Naive thymus-derived CD4-positive, alpha-beta T cell (primary cell): Measurements from ENCODE around the gene TGFBI. TPM values are rescaled to one million over a fixed set of nuclear protein-coding genes. Genes with fewer than 3 reads are reported as not detected.

Experiments used
- ATAC-seq: fragments of 150-1000 bp; cut with Tn5 transposase; 2 replicates; pipeline ENCODE4 v1.10.0; 2021; ENCODE audit warnings: mild to moderate bottlenecking, moderate library complexity
- CTCF ChIA-PET: fragments of 350-600 bp; sonication (Branson Sonifier 250); formaldehyde crosslinking; loops from one replicate; lab custom pipeline; 2021; ENCODE audit warnings: antibody characterized with exemption; lab: Charles Lee
- POLR2A ChIA-PET: fragments of 350-600 bp; sonication (Branson Sonifier 250); formaldehyde crosslinking; loops from one replicate; lab custom pipeline; 2021; ENCODE audit warnings: antibody characterized with exemption, inconsistent platforms; lab: Charles Lee
- DNase-seq, 9 donors: peaks; one replicate each; pipeline versions ENCODE4 v3.0.0 to v3.0.0-alpha.2; 2020 to 2022; ENCODE audit warnings: mixed read lengths in 1 of 9
- H3K27ac ChIP-seq: one replicate; pipeline ENCODE4 v1.7.0; 2013; ENCODE audit warnings: mild to moderate bottlenecking, low read depth, low read length, moderate library complexity
- H3K27me3 ChIP-seq, 2 donors: one replicate each; pipeline ENCODE4 v1.7.0; 2013; ENCODE audit warnings: low read length in 2 of 2, mild to moderate bottlenecking in 2 of 2, moderate library complexity in 2 of 2; ENCODE audit not compliant: control insufficient read depth in 2 of 2, insufficient read depth in 2 of 2
- H3K36me3 ChIP-seq, 3 experiments: 1 replicate in 2 of 3; 2 replicates in 1 of 3; pipeline ENCODE4 v1.7.0; 2013; ENCODE audit warnings: low read length in 3 of 3, mild to moderate bottlenecking in 3 of 3, moderate library complexity in 1 of 3; ENCODE audit not compliant: insufficient read depth in 3 of 3, control insufficient read depth in 2 of 3
- H3K4me1 ChIP-seq, 2 donors: one replicate each; pipeline ENCODE4 v1.7.0; 2013; ENCODE audit warnings: low read length in 2 of 2, mild to moderate bottlenecking in 2 of 2, moderate library complexity in 1 of 2; ENCODE audit not compliant: control insufficient read depth in 2 of 2, insufficient read depth in 2 of 2
- H3K4me3 ChIP-seq: 2 replicates; pipeline ENCODE4 v1.7.0; 2013; ENCODE audit warnings: mild to moderate bottlenecking, low read length
- H3K9me3 ChIP-seq, 3 experiments: 1 replicate in 2 of 3; 2 replicates in 1 of 3; pipeline ENCODE4 v1.7.0; 2013; ENCODE audit warnings: low read length in 3 of 3; ENCODE audit not compliant: control insufficient read depth in 2 of 3
- H3K27ac Mint-ChIP-seq, 9 donors: one replicate each; pipeline ENCODE4 v1.8.0; 2020 to 2022; ENCODE audit warnings: mixed read lengths in 9 of 9, mild to moderate bottlenecking in 8 of 9, moderate library complexity in 5 of 9, inconsistent platforms in 2 of 9
- H3K27me3 Mint-ChIP-seq, 5 donors: one replicate each; pipeline ENCODE4 v1.8.0; 2021 to 2022; ENCODE audit warnings: mixed read lengths in 5 of 5, mild to moderate bottlenecking in 1 of 5
- H3K36me3 Mint-ChIP-seq, 5 donors: one replicate each; pipeline ENCODE4 v1.8.0; 2020 to 2022; ENCODE audit warnings: mixed read lengths in 5 of 5, mild to moderate bottlenecking in 3 of 5, inconsistent platforms in 1 of 5
- H3K4me1 Mint-ChIP-seq, 7 donors: one replicate each; pipeline ENCODE4 v1.8.0; 2020 to 2022; ENCODE audit warnings: mixed read lengths in 7 of 7, mild to moderate bottlenecking in 3 of 7, inconsistent platforms in 1 of 7
- H3K4me3 Mint-ChIP-seq, 10 donors: one replicate each; pipeline ENCODE4 v1.8.0; 2020 to 2022; ENCODE audit warnings: mild to moderate bottlenecking in 10 of 10, mixed read lengths in 10 of 10, moderate library complexity in 6 of 10, inconsistent platforms in 2 of 10
- H3K9me3 Mint-ChIP-seq, 11 donors: one replicate each; pipeline ENCODE4 v1.8.0; 2020 to 2022; ENCODE audit warnings: mixed read lengths in 11 of 11, mild to moderate bottlenecking in 4 of 11, inconsistent platforms in 1 of 11, moderate library complexity in 1 of 11
- intact Hi-C, 2 donors: fragments of 100-400 bp; cut with micrococcal nuclease; formaldehyde crosslinking; loops; one replicate each; pipeline ENCODE4 v1.15.1; 2023
- polyA plus RNA-seq, 2 donors: library from polyadenylated mRNA; unstranded; fragments of 300-500 nt; fragmentation: Illumina TruSeq; gene quantifications; one replicate each; pipeline ENCODE4 v1.2.3, GENCODE V29; 2021
- total RNA-seq, 6 experiments: library from RNA in 5 of 6; stranded (reverse) in 5 of 6; gene quantifications; 1 replicate in 5 of 6; 2 replicates in 1 of 6; pipeline ENCODE4 v1.2.3 and lab custom pipeline; 2021 to 2026

TGFBI gene
- total and polyA plus RNA-seq, 7 experiments from 2014 or later = 0.07 to 167 (median 18.5) TPM; not detected in 1

DNA sequence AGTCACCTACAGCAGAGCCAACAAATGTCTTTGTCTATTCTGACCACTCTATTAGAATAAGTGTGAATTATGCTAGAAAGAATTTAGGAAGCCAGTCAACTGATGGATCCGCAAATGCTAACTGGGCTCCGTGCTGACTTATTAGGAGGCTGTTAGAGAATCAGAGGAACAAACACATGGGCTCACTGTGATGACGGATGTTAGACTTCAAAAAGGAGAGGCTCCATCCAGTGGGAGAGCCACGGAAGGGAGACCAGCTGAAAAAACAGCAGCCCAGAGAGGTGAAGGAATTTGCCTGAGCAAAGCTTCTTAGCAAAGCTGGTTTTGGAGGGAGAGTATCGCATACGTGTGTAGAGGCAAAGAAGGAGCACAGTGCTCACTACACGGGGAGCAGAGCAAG lies 5.8 kb upstream of the TGFBI start:
- H3K27ac ChIP-seq = no peak overlapping the region
- no peak for DNase-seq
- H3K27me3 Mint-ChIP-seq = peaks cover 15 to 46% (median 27%) of the 10 kb centered on the region in 5 donors
- H3K36me3 ChIP-seq = no peaks in the 10 kb centered on the region
- no peak overlapping the region for H3K4me3 Mint-ChIP-seq
- ATAC-seq = no peak
- ChIA-PET CTCF (no interaction called here), POLR2A (no interaction called here)
- H3K36me3 Mint-ChIP-seq = no peaks in the 10 kb centered on the region
- no peaks in the 10 kb centered on the region for H3K9me3 ChIP-seq
- H3K27ac Mint-ChIP-seq = no peak overlapping the region
- H3K27me3 ChIP-seq = peaks cover 0 to 2% of the 10 kb centered on the region in 2 donors
- H3K4me1 ChIP-seq = no peaks in the 10 kb centered on the region
- H3K4me1 Mint-ChIP-seq = peaks cover 0 to 7% (median 0%) of the 10 kb centered on the region in 7 donors
- H3K4me3 ChIP-seq = no peak overlapping the region
- intact Hi-C loops = no loop called here
- peaks cover 0 to 7% (median 0%) of the 10 kb centered on the region in 11 donors for H3K9me3 Mint-ChIP-seq

DNA sequence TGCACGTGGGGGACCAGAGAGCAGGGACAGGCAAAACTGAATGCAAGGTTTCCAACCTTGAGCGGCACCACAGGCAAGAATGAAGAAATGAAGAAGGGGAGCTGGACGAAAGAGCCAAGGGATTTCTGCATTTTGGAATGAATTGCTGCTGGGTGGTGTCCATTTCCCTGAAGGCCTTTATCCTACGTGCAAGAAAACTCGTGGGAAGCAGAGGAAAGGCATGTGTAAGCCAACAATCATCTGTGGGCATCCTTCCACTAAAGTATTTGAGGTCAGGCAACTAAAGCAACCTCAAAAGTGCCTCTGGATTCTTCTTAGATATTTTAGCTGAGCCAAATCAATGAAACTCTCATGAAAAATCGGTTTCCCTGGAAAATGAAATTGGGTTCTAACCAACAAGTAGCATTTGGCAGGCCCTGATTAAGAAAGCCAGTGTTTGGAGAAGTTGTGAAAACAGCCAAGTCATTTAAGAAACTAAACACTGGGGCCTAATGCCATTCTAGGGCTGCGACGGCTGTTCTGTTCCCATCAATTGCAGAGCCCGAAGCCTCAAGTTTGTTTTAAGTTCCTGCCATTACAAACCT lies 4.7 kb upstream of the TGFBI start:
- intact Hi-C loops = no loop called here
- Mint-ChIP-seq H3K27ac (no peak overlapping the region), H3K36me3 (no peaks in the 10 kb centered on the region), H3K9me3 (peaks cover 0 to 7% (median 0%) of the 10 kb centered on the region in 11 donors), H3K4me1 (peaks cover 0 to 9% (median 0%) of the 10 kb centered on the region in 7 donors), H3K27me3 (peaks cover 18 to 51% (median 31%) of the 10 kb centered on the region in 5 donors), H3K4me3 (no peak overlapping the region)
- Histone ChIP-seq H3K27ac (no peak overlapping the region), H3K4me1 (no peaks in the 10 kb centered on the region), H3K36me3 (no peaks in the 10 kb centered on the region), H3K9me3 (no peaks in the 10 kb centered on the region), H3K27me3 (peaks cover 0 to 3% of the 10 kb centered on the region in 2 donors), H3K4me3 (no peak overlapping the region)
- ATAC-seq = no peak
- CTCF ChIA-PET = no interaction called here
- DNase-seq = no peak
- POLR2A ChIA-PET = no interaction called here

DNA sequence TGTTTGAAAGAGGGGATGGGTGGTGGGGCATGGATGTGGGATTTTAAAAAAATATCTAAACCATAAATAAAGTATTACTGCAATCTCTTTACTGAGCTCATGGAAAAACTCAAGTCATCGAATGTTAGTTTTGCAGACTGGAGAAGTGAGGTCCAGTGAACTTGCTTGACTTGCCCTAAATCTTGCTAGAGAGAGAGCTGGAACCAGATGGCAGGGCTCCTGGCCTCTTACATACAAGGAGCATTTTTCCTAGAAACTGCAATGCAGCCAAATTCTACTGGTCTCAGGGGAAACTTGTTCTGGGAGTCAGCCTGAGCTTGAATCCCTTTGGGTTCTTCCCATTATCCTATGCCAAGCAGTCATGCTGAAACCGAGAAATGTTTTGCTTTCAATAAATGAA lies 2.9 kb upstream of the TGFBI start:
- Histone ChIP-seq H3K27me3 (peaks cover 3% of the 10 kb centered on the region in 2 donors), H3K9me3 (no peaks in the 10 kb centered on the region), H3K4me3 (no peak overlapping the region), H3K36me3 (no peaks in the 10 kb centered on the region), H3K27ac (no peak overlapping the region), H3K4me1 (no peaks in the 10 kb centered on the region)
- Mint-ChIP-seq H3K36me3 (no peaks in the 10 kb centered on the region), H3K27me3 (peaks cover 28 to 56% (median 31%) of the 10 kb centered on the region in 5 donors), H3K4me3 (no peak overlapping the region), H3K9me3 (peaks cover 0 to 7% (median 0%) of the 10 kb centered on the region in 11 donors), H3K4me1 (peaks cover 0 to 9% (median 0%) of the 10 kb centered on the region in 7 donors), H3K27ac (no peak overlapping the region)
- ChIA-PET POLR2A (no interaction called here), CTCF (no interaction called here)
- no peak for DNase-seq
- no peak for ATAC-seq
- intact Hi-C loops = no loop called here

DNA sequence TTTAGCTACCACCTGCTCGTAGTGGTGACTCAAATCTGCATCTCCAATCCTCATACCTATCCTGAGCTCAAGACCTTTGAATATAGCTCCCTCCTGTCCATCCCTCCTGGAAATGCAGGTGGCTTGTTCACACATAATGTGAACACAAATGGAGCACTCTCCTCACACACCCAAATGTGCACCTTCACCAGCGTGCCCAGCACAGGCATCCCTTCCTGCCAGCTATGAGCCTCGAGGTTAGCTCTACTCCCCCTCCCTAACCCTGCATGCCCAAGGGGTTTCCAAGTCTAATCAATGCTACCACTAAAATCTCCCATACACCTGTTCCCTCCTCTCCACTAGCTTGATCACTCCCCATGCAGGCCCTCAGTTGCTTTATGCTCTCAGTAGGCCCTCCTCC lies 2.2 kb upstream of the TGFBI start:
- no peak for ATAC-seq
- H3K4me1 ChIP-seq = no peaks in the 10 kb centered on the region
- Mint-ChIP-seq H3K36me3 (no peaks in the 10 kb centered on the region), H3K27me3 (peaks cover 28 to 56% (median 31%) of the 10 kb centered on the region in 5 donors), H3K9me3 (peaks cover 0 to 7% (median 0%) of the 10 kb centered on the region in 11 donors), H3K4me1 (peaks cover 0 to 9% (median 0%) of the 10 kb centered on the region in 7 donors), H3K4me3 (no peak overlapping the region), H3K27ac (no peak overlapping the region)
- H3K9me3 ChIP-seq = no peaks in the 10 kb centered on the region
- no peaks in the 10 kb centered on the region for H3K36me3 ChIP-seq
- CTCF ChIA-PET = no interaction called here
- POLR2A ChIA-PET = no interaction called here
- intact Hi-C loops = no loop called here
- DNase-seq = no peak
- H3K4me3 ChIP-seq = no peak overlapping the region
- peaks cover 3% of the 10 kb centered on the region in 2 donors for H3K27me3 ChIP-seq
- H3K27ac ChIP-seq = no peak overlapping the region

DNA sequence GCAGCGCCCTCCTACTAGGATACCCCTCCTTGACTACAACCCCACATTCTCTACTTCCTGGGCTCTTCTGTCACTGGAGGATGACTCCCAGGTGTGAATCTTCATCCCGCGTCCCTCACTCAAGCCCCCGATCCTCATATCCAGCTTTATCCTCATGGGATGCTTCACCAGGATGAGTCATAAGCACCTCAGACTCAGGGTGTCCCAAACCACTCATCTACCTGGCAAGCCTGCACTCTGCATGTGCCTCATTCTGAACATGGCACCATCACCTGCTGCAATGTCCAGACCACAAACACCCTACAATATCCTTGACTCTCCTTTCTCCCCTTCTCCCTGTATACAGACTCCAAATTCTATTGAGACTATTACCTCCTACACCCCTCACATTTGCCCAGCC lies 1.5 kb upstream of the TGFBI start:
- Mint-ChIP-seq H3K4me3 (no peak overlapping the region), H3K9me3 (peaks cover 0 to 7% (median 0%) of the 10 kb centered on the region in 11 donors), H3K36me3 (no peaks in the 10 kb centered on the region), H3K27ac (no peak overlapping the region), H3K4me1 (peaks cover 0 to 9% (median 0%) of the 10 kb centered on the region in 7 donors), H3K27me3 (peaks cover 28 to 52% (median 31%) of the 10 kb centered on the region in 5 donors)
- ChIA-PET CTCF (no interaction called here), POLR2A (no interaction called here)
- DNase-seq = no peak
- Histone ChIP-seq H3K27me3 (peaks cover 3% of the 10 kb centered on the region in 2 donors), H3K9me3 (no peaks in the 10 kb centered on the region), H3K4me3 (no peak overlapping the region), H3K4me1 (no peaks in the 10 kb centered on the region), H3K27ac (no peak overlapping the region), H3K36me3 (no peaks in the 10 kb centered on the region)
- ATAC-seq = no peak
- intact Hi-C loops = no loop called here

DNA sequence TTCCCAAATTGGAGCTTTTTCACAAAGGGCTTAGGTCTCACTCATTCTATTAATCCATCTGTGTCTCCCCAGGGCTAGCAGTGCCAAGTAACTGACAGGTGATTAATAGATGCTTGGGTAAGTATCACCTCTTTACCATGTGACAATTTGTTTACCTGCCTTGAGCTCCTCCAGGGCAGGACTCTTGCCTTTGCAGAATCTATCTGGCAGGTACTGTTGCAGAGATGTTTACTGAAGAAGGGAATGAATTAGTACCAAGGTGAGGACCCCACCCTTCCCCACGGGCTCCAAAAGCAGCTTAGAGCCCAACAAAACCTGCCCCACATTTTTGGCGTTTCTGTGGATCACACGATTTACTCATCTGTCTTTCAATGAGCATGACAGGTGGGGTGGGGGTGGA lies 698 bp upstream of the TGFBI start:
- DNase-seq (no peak), ATAC-seq (no peak)
- H3K27ac ChIP-seq = no peak overlapping the region
- H3K4me1 ChIP-seq = no peaks in the 10 kb centered on the region
- peaks cover 3% of the 10 kb centered on the region in 2 donors for H3K27me3 ChIP-seq
- no peaks in the 10 kb centered on the region for H3K36me3 ChIP-seq
- Mint-ChIP-seq H3K4me3 (no peak overlapping the region), H3K36me3 (no peaks in the 10 kb centered on the region), H3K4me1 (peaks cover 0 to 11% (median 0%) of the 10 kb centered on the region in 7 donors), H3K9me3 (peaks cover 0 to 7% (median 0%) of the 10 kb centered on the region in 11 donors), H3K27me3 (peaks cover 25 to 48% (median 27%) of the 10 kb centered on the region in 5 donors), H3K27ac (no peak overlapping the region)
- intact Hi-C loops = no loop called here
- no peak overlapping the region for H3K4me3 ChIP-seq
- CTCF ChIA-PET = no interaction called here
- POLR2A ChIA-PET = no interaction called here
- no peaks in the 10 kb centered on the region for H3K9me3 ChIP-seq

DNA sequence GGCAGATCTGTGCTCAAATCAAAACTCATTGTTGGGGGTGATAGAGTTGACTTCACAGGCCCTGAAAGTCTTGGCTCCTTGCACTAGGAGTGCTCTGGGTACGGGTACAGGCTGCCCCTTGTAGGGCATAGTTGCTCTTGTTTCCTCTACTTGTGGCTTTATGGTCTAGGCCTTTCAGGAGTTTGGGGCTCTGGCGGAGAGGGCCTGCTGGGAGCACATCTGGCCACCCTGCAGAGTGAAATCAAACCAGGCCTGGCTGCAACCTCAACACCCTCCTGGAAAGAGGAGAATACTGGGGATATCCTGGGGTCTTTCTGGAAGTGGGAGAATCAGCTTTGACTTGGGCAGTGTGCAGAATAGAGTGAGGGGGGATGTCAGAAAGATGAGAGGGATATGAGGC lies 1.5 kb downstream of the TGFBI start:
- no peak overlapping the region for H3K27ac Mint-ChIP-seq
- DNase-seq = no peak
- Histone ChIP-seq H3K27ac (no peak overlapping the region), H3K4me3 (no peak overlapping the region), H3K36me3 (no peaks in the 10 kb centered on the region), H3K4me1 (peaks cover 0 to 5% of the 10 kb centered on the region in 2 donors), H3K9me3 (no peaks in the 10 kb centered on the region), H3K27me3 (peaks cover 3% of the 10 kb centered on the region in 2 donors)
- ChIA-PET POLR2A (no interaction called here), CTCF (no interaction called here)
- peaks cover 0 to 2% (median 0%) of the 10 kb centered on the region in 11 donors for H3K9me3 Mint-ChIP-seq
- peaks cover 19 to 34% (median 23%) of the 10 kb centered on the region in 5 donors for H3K27me3 Mint-ChIP-seq
- H3K4me1 Mint-ChIP-seq = peaks cover 0 to 10% (median 0%) of the 10 kb centered on the region in 7 donors
- no peak overlapping the region for H3K4me3 Mint-ChIP-seq
- intact Hi-C loops = no loop called here
- no peak for ATAC-seq
- no peaks in the 10 kb centered on the region for H3K36me3 Mint-ChIP-seq
